BLaER1 (cell line): ENCODE data around the gene KCNK7.
A peak's percentile ranks its signal among the peaks of the same experiment; 100 is the strongest.

ENCODE experiments used
- H3K27ac ChIP-seq: shearing (Covaris generic); formaldehyde crosslinking; 2 replicates; pipeline ENCODE4 v1.8.1; 2022
- H3K27me3 ChIP-seq: shearing (Covaris generic); formaldehyde crosslinking; 2 replicates; pipeline ENCODE4 v1.8.1; 2022
- H3K36me3 ChIP-seq: shearing (Covaris generic); formaldehyde crosslinking; 2 replicates; pipeline ENCODE4 v1.8.1; 2022
- H3K4me1 ChIP-seq: shearing (Covaris generic); formaldehyde crosslinking; 2 replicates; pipeline ENCODE4 v1.8.1; 2022
- H3K4me2 ChIP-seq: shearing (Covaris generic); formaldehyde crosslinking; 2 replicates; pipeline ENCODE4 v1.8.1; 2022
- H3K4me3 ChIP-seq: shearing (Covaris generic); formaldehyde crosslinking; 2 replicates; pipeline ENCODE4 v1.8.1; 2022
- H3K9ac ChIP-seq: shearing (Covaris generic); formaldehyde crosslinking; 2 replicates; pipeline ENCODE4 v1.8.1; 2022
- H3K9me3 ChIP-seq: shearing (Covaris generic); formaldehyde crosslinking; 2 replicates; pipeline ENCODE4 v1.8.1; 2022
- H4K20me1 ChIP-seq: shearing (Covaris generic); formaldehyde crosslinking; 2 replicates; pipeline ENCODE4 v1.8.1; 2022
- Cebpa-rat ChIP-seq: shearing (Covaris generic); IDR thresholded peaks from 2 replicates; pipeline ENCODE4 v1.8.1; 2022

KCNK7 gene

DNA sequence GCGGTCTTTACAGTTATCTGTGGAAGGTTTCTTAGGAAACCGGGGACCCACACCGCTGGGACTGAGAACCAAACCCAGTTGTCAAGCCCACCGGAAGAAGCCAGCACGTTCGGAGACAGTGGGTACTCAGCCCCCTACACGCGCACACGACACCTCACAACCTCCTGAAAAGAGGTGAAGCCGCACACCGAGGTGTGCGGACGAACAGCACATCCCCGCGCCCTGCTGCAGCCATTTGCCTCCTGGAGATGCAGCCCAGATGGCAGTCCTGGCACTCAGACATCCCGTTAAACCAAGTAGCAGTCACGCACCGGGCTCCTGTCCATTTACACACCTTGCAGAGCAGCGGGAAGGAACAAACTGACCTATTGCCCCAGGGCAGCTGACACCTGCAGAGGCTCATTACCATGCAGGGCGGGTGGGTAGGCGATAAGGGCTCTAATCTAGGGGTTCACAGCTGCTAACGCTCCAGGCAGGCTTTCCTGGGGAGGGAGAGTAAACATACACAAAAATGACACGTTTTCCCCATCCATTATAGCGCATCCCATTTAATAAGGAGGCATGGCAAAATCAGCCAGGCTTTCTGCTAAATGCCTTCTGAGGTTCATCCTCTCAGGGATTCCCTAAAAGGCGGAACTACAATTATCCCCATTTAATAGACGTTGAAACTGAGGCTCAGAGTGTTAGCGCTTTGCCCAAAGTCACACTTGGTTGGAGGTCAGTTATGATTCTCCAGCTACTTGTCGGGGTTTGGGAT, 20.6 kb downstream of the KCNK7 start:
- Histone ChIP-seq H3K27ac (peak overlapping the region; percentile 79), H4K20me1 (peaks cover 68% of the 10 kb centered on the region), H3K9me3 (no peaks in the 10 kb centered on the region), H3K27me3 (no peaks in the 10 kb centered on the region), H3K36me3 (peaks cover 23% of the 10 kb centered on the region), H3K4me1 (peaks cover 59% of the 10 kb centered on the region), H3K9ac (peak overlapping the region; percentile 72), H3K4me2 (peak overlapping the region; percentile 100), H3K4me3 (peak overlapping the region; percentile 90)
- TF ChIP-seq Cebpa-rat, result no peak

DNA sequence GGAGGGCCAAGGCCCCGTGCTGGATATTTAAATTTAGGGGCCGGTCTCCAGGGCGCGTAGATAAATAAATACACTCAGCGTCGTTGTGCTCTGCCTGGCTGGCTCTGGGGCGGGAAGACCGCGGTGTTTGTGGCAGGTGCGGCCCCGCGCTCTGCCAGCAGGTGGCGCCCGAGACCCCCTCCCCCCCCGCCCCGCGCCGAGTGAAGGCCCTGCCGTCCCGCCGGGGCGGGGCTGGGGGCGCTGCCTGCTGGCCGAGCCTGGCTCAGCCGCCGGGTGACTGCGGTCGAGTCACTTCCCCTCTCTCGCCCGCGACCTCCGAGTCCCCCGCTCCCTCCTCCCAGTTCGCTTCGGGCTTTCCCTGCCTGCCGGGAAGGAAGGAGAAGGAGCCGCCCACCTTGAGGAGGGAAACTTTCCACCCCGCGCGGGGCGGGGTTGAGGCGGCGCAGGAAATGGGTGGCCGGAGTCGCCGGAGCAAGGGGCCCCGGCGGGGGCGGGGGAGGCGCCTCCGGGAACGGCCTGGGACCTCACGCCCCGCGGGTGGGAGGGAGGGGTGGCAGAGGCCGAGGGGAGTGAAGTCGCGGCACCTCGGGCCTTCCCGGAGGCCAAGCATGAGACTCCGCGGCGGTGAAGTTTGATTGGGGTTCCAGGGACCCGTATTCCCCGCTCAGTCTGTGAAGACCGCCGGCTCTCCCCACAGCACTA, 21.3 kb downstream of the KCNK7 start:
- no peak for TF ChIP-seq Cebpa-rat
- peak overlapping the region; percentile 98 for H3K9ac ChIP-seq
- no peaks in the 10 kb centered on the region for H3K9me3 ChIP-seq
- H3K4me1 ChIP-seq, result peaks cover 61% of the 10 kb centered on the region
- H4K20me1 ChIP-seq, result peaks cover 61% of the 10 kb centered on the region
- peak overlapping the region; percentile 100 for H3K4me2 ChIP-seq
- peak overlapping the region; percentile 96 for H3K27ac ChIP-seq
- H3K4me3 ChIP-seq, result peak overlapping the region; percentile 90
- H3K36me3 ChIP-seq, result peaks cover 16% of the 10 kb centered on the region
- no peaks in the 10 kb centered on the region for H3K27me3 ChIP-seq

DNA sequence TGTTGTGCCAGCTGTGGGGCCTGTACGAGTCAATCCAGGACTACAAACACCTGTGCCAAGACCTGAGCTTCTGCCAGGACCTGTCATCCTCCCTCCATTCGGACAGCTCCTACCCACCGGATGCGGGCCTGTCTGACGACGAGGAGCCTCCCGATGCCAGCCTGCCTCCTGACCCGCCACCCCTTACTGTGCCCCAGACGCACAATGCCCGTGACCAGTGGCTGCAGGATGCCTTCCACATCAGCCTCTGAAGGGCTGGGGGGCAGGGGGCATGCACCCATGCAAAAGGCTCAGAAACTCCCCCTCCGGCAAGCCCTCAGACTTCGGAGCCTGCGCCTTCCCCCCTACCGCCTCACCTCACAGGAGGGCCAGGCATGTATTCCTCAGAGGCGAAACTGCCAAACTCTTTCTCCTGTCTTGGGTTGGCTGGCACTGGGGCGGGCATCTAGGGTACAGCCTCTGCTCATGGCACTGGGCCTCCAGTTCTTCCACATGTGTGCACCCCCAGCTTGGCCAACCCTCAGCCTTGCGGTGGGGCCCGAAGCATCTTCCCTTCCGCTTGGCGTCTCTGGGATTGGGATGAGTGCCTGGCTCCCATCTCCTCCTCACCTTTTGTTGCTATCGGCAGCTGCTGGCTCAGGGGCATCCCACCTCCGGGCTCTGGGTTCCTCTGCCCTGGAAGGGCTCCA, 22.1 kb downstream of the KCNK7 start:
- Histone ChIP-seq H3K27ac (peak overlapping the region; percentile 96), H3K4me2 (peak overlapping the region; percentile 100), H3K36me3 (peaks cover 9% of the 10 kb centered on the region), H3K4me3 (peak overlapping the region; percentile 90), H3K27me3 (no peaks in the 10 kb centered on the region), H4K20me1 (peaks cover 55% of the 10 kb centered on the region), H3K4me1 (peaks cover 65% of the 10 kb centered on the region), H3K9me3 (no peaks in the 10 kb centered on the region), H3K9ac (peak overlapping the region; percentile 98)
- TF ChIP-seq Cebpa-rat, result no peak

DNA sequence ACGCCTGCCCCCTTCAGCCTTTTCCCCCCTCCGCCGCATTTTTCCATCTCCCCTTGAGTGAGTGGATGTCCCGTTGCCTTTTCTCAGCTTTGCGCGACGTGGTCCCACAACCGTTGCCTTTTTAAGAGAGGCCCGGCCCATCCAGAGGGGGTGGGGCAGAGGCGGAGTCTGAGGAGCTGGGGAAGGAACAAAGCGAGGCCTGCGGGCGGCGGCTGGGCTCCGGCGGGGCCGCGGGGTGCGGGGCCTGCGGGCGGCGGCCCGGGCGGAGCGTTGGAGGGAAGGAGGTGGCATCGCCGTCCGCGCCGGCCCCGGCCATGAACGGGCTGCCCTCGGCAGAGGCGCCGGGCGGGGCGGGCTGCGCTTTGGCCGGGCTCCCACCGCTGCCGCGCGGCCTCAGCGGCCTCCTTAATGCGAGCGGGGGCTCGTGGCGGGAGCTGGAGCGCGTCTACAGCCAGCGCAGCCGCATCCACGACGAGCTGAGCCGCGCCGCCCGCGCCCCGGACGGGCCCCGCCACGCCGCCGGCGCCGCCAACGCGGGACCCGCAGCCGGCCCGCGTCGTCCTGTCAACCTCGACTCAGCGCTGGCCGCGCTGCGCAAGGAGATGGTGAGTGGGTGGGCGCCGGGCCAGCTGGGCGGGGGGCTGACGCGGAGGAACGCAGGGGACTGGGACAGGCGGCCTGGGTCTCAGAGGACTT, 23.1 kb downstream of the KCNK7 start, which contains the start of gene FAM89B:
Gene FAM89B, plus strand, starts transcription at position 183 of the 696 bp plus-strand sequence. Its CDS starts 132 bp downstream, at position 315.
- Histone ChIP-seq H3K27ac (peak within 1 kb of the TSS; percentile 96), H3K4me3 (peak within 1 kb of the TSS; percentile 90), H3K36me3 (no peaks in the 10 kb centered on the region; the same call in 1 of the 2 replicates), H3K9me3 (no peaks in the 10 kb centered on the region), H3K27me3 (no peaks in the 10 kb centered on the region), H3K4me1 (peaks cover 65% of the 10 kb centered on the region), H3K9ac (peak within 1 kb of the TSS; percentile 98), H4K20me1 (peaks cover 44% of the 10 kb centered on the region), H3K4me2 (peak within 1 kb of the TSS; percentile 100)
- no peak for TF ChIP-seq Cebpa-rat

- peak overlapping the region; percentile 85 for H3K27ac ChIP-seq
- H3K9ac ChIP-seq, result peak overlapping the region; percentile 98
- no peaks in the 10 kb centered on the region for H3K9me3 ChIP-seq
- peak overlapping the region; percentile 90 for H3K4me3 ChIP-seq
- H3K36me3 ChIP-seq, result no peaks in the 10 kb centered on the region; the same call in 1 of the 2 replicates
- no peaks in the 10 kb centered on the region for H3K27me3 ChIP-seq
- peak overlapping the region; percentile 100 for H3K4me2 ChIP-seq
- no peak for TF ChIP-seq Cebpa-rat
- H4K20me1 ChIP-seq, result peaks cover 39% of the 10 kb centered on the region
- H3K4me1 ChIP-seq, result peaks cover 65% of the 10 kb centered on the region
Measured at GRCh38 chr11:65571940-65572339, 23.7 kb downstream of the KCNK7 start.

GRCh38 chr11:65571420-65571819, 24.2 kb downstream of the KCNK7 start:
- H3K4me1 ChIP-seq, result peaks cover 65% of the 10 kb centered on the region
- H3K9me3 ChIP-seq, result no peaks in the 10 kb centered on the region
- H4K20me1 ChIP-seq, result peaks cover 38% of the 10 kb centered on the region
- no peaks in the 10 kb centered on the region; the same call in 1 of the 2 replicates for H3K36me3 ChIP-seq
- H3K4me3 ChIP-seq, result peak overlapping the region; percentile 90
- peak overlapping the region; percentile 98 for H3K9ac ChIP-seq
- no peak for TF ChIP-seq Cebpa-rat
- H3K27ac ChIP-seq, result peak overlapping the region; percentile 85
- no peaks in the 10 kb centered on the region for H3K27me3 ChIP-seq
- peak overlapping the region; percentile 100 for H3K4me2 ChIP-seq

DNA sequence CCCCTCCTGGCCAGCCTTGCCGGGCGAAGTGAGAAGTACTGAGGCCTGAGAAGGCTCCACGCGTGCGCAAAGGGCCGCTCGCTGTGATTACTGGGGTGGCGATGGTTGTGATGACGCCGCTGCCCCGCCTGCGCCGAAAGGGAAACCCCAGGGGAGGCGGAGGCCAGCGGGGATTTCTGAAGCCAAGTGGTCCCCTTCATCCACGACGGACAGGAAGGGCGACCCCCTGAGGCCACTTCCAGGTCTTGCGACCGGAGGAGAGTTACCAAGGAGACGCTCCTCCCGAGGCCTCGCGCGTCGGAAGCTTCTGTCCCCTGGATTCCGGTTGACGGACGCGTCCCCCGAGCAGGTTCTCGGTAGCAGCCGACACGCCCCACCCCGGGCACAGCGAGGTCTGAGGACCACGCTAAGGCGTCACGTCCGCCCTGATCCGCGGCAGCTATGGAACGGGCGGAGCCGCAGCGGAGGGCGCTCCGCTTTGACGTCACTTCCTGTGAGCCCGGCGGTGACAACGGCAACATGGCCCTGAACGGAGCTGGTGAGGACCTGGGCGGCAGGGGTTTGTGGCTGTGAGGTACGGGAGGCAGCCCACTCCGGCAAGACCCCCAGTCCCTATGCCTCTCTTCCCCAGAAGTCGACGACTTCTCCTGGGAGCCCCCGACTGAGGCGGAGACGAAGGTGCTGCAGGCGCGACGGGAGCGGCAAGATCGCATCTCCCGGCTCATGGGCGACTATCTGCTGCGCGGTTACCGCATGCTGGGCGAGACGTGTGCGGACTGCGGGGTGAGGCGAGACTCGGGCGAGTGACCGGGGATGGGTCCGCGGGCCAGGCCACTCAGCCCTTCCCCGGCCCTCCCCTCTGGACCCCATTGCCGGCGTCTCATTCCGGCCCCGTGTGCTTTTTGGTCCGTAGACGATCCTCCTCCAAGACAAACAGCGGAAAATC, 25.4 kb downstream of the KCNK7 start, which contains the start of gene ZNRD2:
Gene ZNRD2, plus strand, starts transcription at position 505 of the 946 bp plus-strand sequence. Its CDS starts 15 bp downstream, at position 520.
- no peak for TF ChIP-seq Cebpa-rat
- Histone ChIP-seq H3K4me1 (peaks cover 71% of the 10 kb centered on the region), H3K4me2 (peak within 1 kb of the TSS; percentile 100), H3K27me3 (no peaks in the 10 kb centered on the region), H3K9ac (peak within 1 kb of the TSS; percentile 98), H3K4me3 (peak within 1 kb of the TSS; percentile 90), H3K36me3 (no peaks in the 10 kb centered on the region; the same call in 1 of the 2 replicates), H3K9me3 (no peaks in the 10 kb centered on the region), H4K20me1 (peaks cover 37% of the 10 kb centered on the region), H3K27ac (peak within 1 kb of the TSS; percentile 85)
